GM12878 (cell line): ENCODE data around the gene ENO2. TPM values are rescaled to one million over a fixed set of nuclear protein-coding genes. Genes with fewer than 3 reads are reported as not detected.

Experiments used
- CBX3 ChIP-seq: fragments of 200-600 bp; sonication (generic); IDR thresholded peaks from 2 replicates; pipeline ENCODE4 v1.6.1; 2016; ENCODE audit warnings: low read depth, borderline replicate concordance
- CHD4 ChIP-seq: fragments of 200-600 bp; sonication (generic); IDR thresholded peaks from 2 replicates; pipeline ENCODE4 v1.6.1; 2016; ENCODE audit warnings: mild to moderate bottlenecking
- E4F1 ChIP-seq: fragments of 450-650 bp; IDR thresholded peaks from 2 replicates; pipeline ENCODE4 v1.6.1; 2018; ENCODE audit warnings: borderline replicate concordance, mild to moderate bottlenecking; ENCODE audit not compliant: partially characterized antibody
- ESRRA ChIP-seq: IDR thresholded peaks from 2 replicates; pipeline ENCODE4 v1.6.1; 2012; ENCODE audit warnings: mild to moderate bottlenecking, low read length, improper control_type of control experiment
- FOXK2 ChIP-seq: fragments of 450-650 bp; IDR thresholded peaks from 2 replicates; pipeline ENCODE4 v1.6.1; 2017; ENCODE audit warnings: mild to moderate bottlenecking, moderate library complexity
- FOXM1 ChIP-seq: IDR thresholded peaks from 2 replicates; pipeline ENCODE4 v1.6.1; 2012; ENCODE audit warnings: low read depth, mild to moderate bottlenecking, inconsistent platforms, low read length, moderate library complexity
- HDAC2 ChIP-seq: fragments of 200-600 bp; sonication (generic); IDR thresholded peaks from 2 replicates; pipeline ENCODE4 v1.6.1; 2017
- MAX ChIP-seq: IDR thresholded peaks from 2 replicates; pipeline ENCODE4 v1.6.1; 2012; ENCODE audit warnings: low read depth, low read length, improper control_type of control experiment
- MTA3 ChIP-seq: IDR thresholded peaks from 2 replicates; pipeline ENCODE4 v1.6.1; 2012; ENCODE audit warnings: low read length, inconsistent platforms, borderline replicate concordance
- MYC ChIP-seq: IDR thresholded peaks from 2 replicates; pipeline ENCODE4 v1.6.1; 2011; ENCODE audit warnings: mild to moderate bottlenecking, low read length, moderate library complexity, inconsistent platforms; ENCODE audit not compliant: insufficient read depth, insufficient replicate concordance, insufficient read length, severe bottlenecking
- NFYA ChIP-seq: IDR thresholded peaks from 2 replicates; pipeline ENCODE4 v1.6.1; 2011; ENCODE audit warnings: low read depth, mild to moderate bottlenecking, low read length, improper control_type of control experiment, borderline replicate concordance
- NFYB ChIP-seq: IDR thresholded peaks from 2 replicates; pipeline ENCODE4 v1.6.1; 2011; ENCODE audit warnings: low read depth, mild to moderate bottlenecking, low read length, improper control_type of control experiment, moderate library complexity; ENCODE audit not compliant: insufficient read depth
- NR2C2 ChIP-seq: IDR thresholded peaks from 2 replicates; pipeline ENCODE4 v1.6.1; 2011; ENCODE audit warnings: borderline replicate concordance, low read depth; ENCODE audit not compliant: control insufficient read depth, insufficient read length
- PRDM15 ChIP-seq: fragments of 450-650 bp; formaldehyde crosslinking; IDR thresholded peaks from 2 replicates; pipeline ENCODE4 v1.4.0; 2020; ENCODE audit warnings: mild to moderate bottlenecking, moderate library complexity
- SRF ChIP-seq, 2 experiments: IDR thresholded peaks; 2 replicates each; pipeline ENCODE4 v1.6.1; 2011; ENCODE audit warnings: low read depth in 2 of 2, low read length in 2 of 2, mild to moderate bottlenecking in 1 of 2, moderate library complexity in 1 of 2
- SUPT20H ChIP-seq: IDR thresholded peaks from 2 replicates; pipeline ENCODE4 v1.6.1; 2011; ENCODE audit warnings: low read depth, mild to moderate bottlenecking, low read length, moderate library complexity, borderline replicate concordance; ENCODE audit not compliant: control insufficient read depth
- SUZ12 ChIP-seq: fragments of 200-600 bp; sonication (generic); IDR thresholded peaks from one replicate; pipeline ENCODE4 v1.6.1; 2018; ENCODE audit warnings: antibody characterized with exemption, mild to moderate bottlenecking; ENCODE audit not compliant: unreplicated experiment
- TBL1XR1 ChIP-seq: IDR thresholded peaks from 2 replicates; pipeline ENCODE4 v1.6.1; 2012; ENCODE audit warnings: low read depth, low read length, improper control_type of control experiment
- WRNIP1 ChIP-seq: IDR thresholded peaks from 2 replicates; pipeline ENCODE4 v1.6.1; 2011; ENCODE audit warnings: low read depth, low read length, improper control_type of control experiment, borderline replicate concordance
- YY1 ChIP-seq: IDR thresholded peaks from 2 replicates; pipeline ENCODE4 v1.6.1; 2011; ENCODE audit warnings: low read depth, mild to moderate bottlenecking, low read length
- ZBTB33 ChIP-seq: fragments of 450-650 bp; IDR thresholded peaks from 2 replicates; pipeline ENCODE4 v1.6.1; 2017; ENCODE audit warnings: mild to moderate bottlenecking
- ZSCAN29 ChIP-seq: fragments of 450-650 bp; IDR thresholded peaks from 2 replicates; pipeline ENCODE4 v1.6.1; 2017; ENCODE audit warnings: mild to moderate bottlenecking, moderate library complexity
- polyA plus RNA-seq, 11 experiments: library from polyadenylated mRNA; depleted of rRNA in 4 of 11; unstranded in 6 of 11; stranded (reverse) in 5 of 11; fragments of >200 nt; fragmentation: Nextera tagmentation in 4 of 11; fragmentation: Illumina TruSeq in 1 of 11; extraction: Ambion mirVana in 4 of 11; extraction: Trizol in 1 of 11; gene quantifications; 1 replicate in 1 of 11; 2 replicates in 10 of 11; pipeline versions ENCODE4 v1.2.1 to v1.2.3, GENCODE V29; 2011 to 2016; ENCODE audit warnings: inconsistent platforms in 2 of 11, missing spikeins in 2 of 11, low read depth in 1 of 11
- total RNA-seq, 4 experiments: library from RNA; depleted of rRNA in 3 of 4; stranded (reverse); fragments of >200 nt in 3 of 4; fragmentation: Illumina TruSeq in 1 of 4; extraction: Trizol in 1 of 4; gene quantifications; 2 replicates each; pipeline versions ENCODE4 v1.2.1 to v1.2.3, GENCODE V29; 2013 to 2021

Gene ENO2
- total and polyA plus RNA-seq, 10 of the 15 experiments (the other 5 are each of a cell fraction or from before 2014, with no cell fraction given): 24.8 to 196 (median 43.1) TPM

- TF ChIP-seq NFYB (no peak), SUPT20H (no peak), NR2C2 (no peak), CHD4 (no peak), HDAC2 (no peak), YY1 (peak; percentile 90), NFYA (no peak), MYC (peak; percentile 84), PRDM15 (CRISPR knock-in tag) (no peak), MTA3 (no peak), ZSCAN29 (no peak), E4F1 (no peak), ESRRA (no peak; the same call in 1 of the 2 replicates), CBX3 (no peak), SRF (IDR thresholded peaks at IDR 0.05; ENCODE audit: low read depth in 2 of 2, low read length in 2 of 2) (no peak), FOXK2 (no peak), MAX (no peak; the same call in 1 of the 2 replicates), SUZ12 (no peak), TBL1XR1 (no peak), FOXM1 (no peak), WRNIP1 (no peak), ZBTB33 (no peak)
Measured at GRCh38 chr12:6867413-6868210, 46.8 kb upstream of the ENO2 start, which contains the start of gene TPI1 (continued).
